ENCODE results near the gene SMG6. TPM values are rescaled to one million over a fixed set of nuclear protein-coding genes. Genes with fewer than 3 reads are reported as not detected.

The SMG6 gene
- total and polyA plus RNA-seq, 2 donors (not counting 1 experiment from before 2014, with no cell fraction given), result 10.6 to 35.5 TPM

- Mint-ChIP-seq H3K4me3 (no peak overlapping the region), H3K4me1 (no peaks in the 10 kb centered on the region), H3K9me3 (ENCODE audit: insufficient read depth) (no peaks in the 10 kb centered on the region), H3K27ac (no peak overlapping the region), H3K27me3 (no peaks in the 10 kb centered on the region)
- no peaks in the 10 kb centered on the region for H3K27me3 ChIP-seq (replicated peaks in 1 of 4; ENCODE audit: control extremely low read depth in 1 of 4, control insufficient read depth in 3 of 4, insufficient read depth in 4 of 4, low read length in 3 of 4)
- WGBS (ENCODE audit: insufficient coverage), result 100% methylated on average over 3 of the region's 3 CpGs
- H3K4me1 ChIP-seq (ENCODE audit: control insufficient read depth in 2 of 2, insufficient read depth in 2 of 2, low read length in 2 of 2), result peaks cover 0 to 2% of the 10 kb centered on the region in 2 donors
- H3K9ac ChIP-seq (ENCODE audit: low read length), result no peak overlapping the region
- POLR2A ChIA-PET, result no interaction called here
- H3K4me3 ChIP-seq (ENCODE audit: control extremely low read depth in 1 of 5, extremely low read depth in 1 of 5, insufficient read depth in 1 of 5, low read depth in 2 of 5, low read length in 4 of 5), result no peak overlapping the region
- no peaks in the 10 kb centered on the region for H4K20me1 ChIP-seq (ENCODE audit: control insufficient read depth, insufficient read depth, low read length, poor library complexity, severe bottlenecking)
- no peak overlapping the region for H3K27ac ChIP-seq (ENCODE audit: low read length in 2 of 2)
- H2AFZ ChIP-seq (ENCODE audit: insufficient read depth, low read depth, low read length, poor library complexity, severe bottlenecking), result no peak overlapping the region
- H3K79me2 ChIP-seq (ENCODE audit: control insufficient read depth, insufficient read depth, low read length), result peaks cover 2% of the 10 kb centered on the region
- H3K9me3 ChIP-seq (ENCODE audit: control extremely low read depth in 1 of 3, control insufficient read depth in 2 of 3, insufficient read depth in 1 of 3, low read length in 2 of 3), result no peaks in the 10 kb centered on the region
- no peak for TF ChIP-seq CTCF (IDR thresholded peaks at IDR 0.05)
- no peak for TF ChIP-seq EZH2 (IDR thresholded peaks at IDR 0.05; ENCODE audit: borderline replicate concordance, insufficient read depth, low read depth, low read length, poor library complexity, severe bottlenecking)
- H3K4me2 ChIP-seq (replicated peaks; ENCODE audit: low read depth, low read length, poor library complexity, severe bottlenecking), result no peak overlapping the region
- DNase-seq (no peak), ATAC-seq (ENCODE audit: low read depth) (no peak)
- CTCF ChIA-PET, result no interaction called here
- intact Hi-C loops (cut with micrococcal nuclease), result no loop called here
- peaks cover 3 to 7% of the 10 kb centered on the region in 2 experiments for H3K36me3 ChIP-seq (replicated peaks in 1 of 2; ENCODE audit: control extremely low read depth in 1 of 2, control insufficient read depth in 1 of 2, extremely low read depth in 1 of 2, insufficient read depth in 2 of 2, low read length in 1 of 2)
These were observed 31.4 kb downstream of the SMG6 start for GRCh38 chr17:2271985-2272702.

- Mint-ChIP-seq H3K27me3 (no peaks in the 10 kb centered on the region), H3K27ac (peak overlapping the region; percentile 90), H3K4me1 (peaks cover 15% of the 10 kb centered on the region), H3K9me3 (ENCODE audit: insufficient read depth) (no peaks in the 10 kb centered on the region), H3K4me3 (no peak overlapping the region)
- ChIA-PET POLR2A (interaction anchor here (0.6 kb wide), 2 partner anchors 8 to 47 kb away, joined by 3 read pairs; no protein-coding TSS in a partner anchor), CTCF (interaction anchor here (1.1 kb wide), 3 partner anchors 22 to 212 kb away, joined by 3 to 6 read pairs (median 3); partner anchors contain the start of gene HIC1)
- Histone ChIP-seq H4K20me1 (ENCODE audit: control insufficient read depth, insufficient read depth, low read length, poor library complexity, severe bottlenecking) (no peaks in the 10 kb centered on the region), H3K4me2 (replicated peaks; ENCODE audit: low read depth, low read length, poor library complexity, severe bottlenecking) (no peak overlapping the region), H3K36me3 (replicated peaks in 1 of 2; ENCODE audit: control extremely low read depth in 1 of 2, control insufficient read depth in 1 of 2, extremely low read depth in 1 of 2, insufficient read depth in 2 of 2, low read length in 1 of 2) (peaks cover 1 to 10% of the 10 kb centered on the region in 2 experiments), H2AFZ (ENCODE audit: insufficient read depth, low read depth, low read length, poor library complexity, severe bottlenecking) (no peak overlapping the region), H3K9ac (ENCODE audit: low read length) (no peak overlapping the region), H3K27me3 (replicated peaks in 1 of 4; ENCODE audit: control extremely low read depth in 1 of 4, control insufficient read depth in 3 of 4, insufficient read depth in 4 of 4, low read length in 3 of 4) (no peaks in the 10 kb centered on the region), H3K4me1 (ENCODE audit: control insufficient read depth in 2 of 2, insufficient read depth in 2 of 2, low read length in 2 of 2) (peaks cover 15 to 22% of the 10 kb centered on the region in 2 donors), H3K79me2 (ENCODE audit: control insufficient read depth, insufficient read depth, low read length) (peaks cover 17% of the 10 kb centered on the region), H3K4me3 (ENCODE audit: control extremely low read depth in 1 of 5, extremely low read depth in 1 of 5, insufficient read depth in 1 of 5, low read depth in 2 of 5, low read length in 4 of 5) (no peak overlapping the region), H3K9me3 (ENCODE audit: control extremely low read depth in 1 of 3, control insufficient read depth in 2 of 3, insufficient read depth in 1 of 3, low read length in 2 of 3) (no peaks in the 10 kb centered on the region), H3K27ac (ENCODE audit: low read length in 2 of 2) (peak overlapping the region in 1 of 2 donors; percentile 90)
- intact Hi-C loops (cut with micrococcal nuclease), result no loop called here
- ATAC-seq (ENCODE audit: low read depth) (no peak), DNase-seq (no peak)
- WGBS (ENCODE audit: insufficient coverage), result 100% methylated on average over 2 of the region's 4 CpGs
- TF ChIP-seq EZH2 (IDR thresholded peaks at IDR 0.05; ENCODE audit: borderline replicate concordance, insufficient read depth, low read depth, low read length, poor library complexity, severe bottlenecking) (no peak), CTCF (IDR thresholded peaks at IDR 0.05) (no peak)
These were observed 36.2 kb downstream of the SMG6 start for GRCh38 chr17:2267354-2267753.

Measured in B cell (primary cell).